Stimulated activated naive CD8-positive, alpha-beta T cell treated with anti-CD3 and anti-CD28 coated beads, Interleukin-15, Interleukin-2, amounts not matched to agents 100 ng/mL and 50 ng/mL, for 24 hours (primary cell): ENCODE data around the gene MTIF3.
"Not testable (repeated sequence)": the region's sequence is repeated elsewhere in the genome, so short reads cannot be mapped to it uniquely, and the experiment has no call there.

Source experiments
- H3K27ac Mint-ChIP-seq: one replicate; pipeline ENCODE4 v1.8.0; 2021; ENCODE audit warnings: mild to moderate bottlenecking, mixed read lengths
- H3K27me3 Mint-ChIP-seq: one replicate; pipeline ENCODE4 v1.8.0; 2021; ENCODE audit warnings: mixed read lengths
- H3K36me3 Mint-ChIP-seq: one replicate; pipeline ENCODE4 v1.8.0; 2021; ENCODE audit warnings: low read depth, mixed read lengths
- H3K4me1 Mint-ChIP-seq: one replicate; pipeline ENCODE4 v1.8.0; 2021; ENCODE audit warnings: low read depth, mixed read lengths
- H3K4me3 Mint-ChIP-seq: one replicate; pipeline ENCODE4 v1.8.0; 2021; ENCODE audit warnings: mild to moderate bottlenecking, mixed read lengths
- H3K9me3 Mint-ChIP-seq: one replicate; pipeline ENCODE4 v1.8.0; 2021; ENCODE audit warnings: mixed read lengths

The MTIF3 gene

DNA sequence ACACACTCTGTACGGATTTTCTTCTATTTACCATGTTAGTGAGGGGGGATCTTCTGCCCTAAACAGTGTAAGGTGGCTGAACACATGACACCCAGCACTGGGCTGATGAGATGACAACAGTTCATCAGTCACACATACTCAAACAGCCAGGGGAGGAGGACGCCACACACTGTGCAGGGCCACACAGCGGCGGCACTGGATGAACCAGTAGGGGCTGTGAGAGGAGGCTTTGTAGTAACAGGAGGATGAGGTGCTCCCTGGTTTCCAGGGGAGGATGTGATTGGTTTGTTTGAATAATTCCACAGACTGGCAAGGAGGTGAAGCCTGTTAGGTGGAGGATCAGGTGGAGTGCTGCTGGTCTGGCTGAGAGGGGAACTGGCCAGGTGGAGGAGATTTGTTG lies 42.3 kb downstream of the MTIF3 start:
- H3K27ac Mint-ChIP-seq, result no peak overlapping the region
- H3K9me3 Mint-ChIP-seq, result no peaks in the 10 kb centered on the region
- peaks cover 7% of the 10 kb centered on the region for H3K4me1 Mint-ChIP-seq
- no peak overlapping the region for H3K4me3 Mint-ChIP-seq
- no peaks in the 10 kb centered on the region for H3K36me3 Mint-ChIP-seq
- H3K27me3 Mint-ChIP-seq, result peaks cover 11% of the 10 kb centered on the region

GRCh38 chr13:27406178-27406939 lies 44.0 kb downstream of the MTIF3 start:
- Mint-ChIP-seq H3K27me3 (peaks cover 11% of the 10 kb centered on the region), H3K9me3 (no peaks in the 10 kb centered on the region), H3K36me3 (no peaks in the 10 kb centered on the region), H3K4me3 (no peak overlapping the region), H3K4me1 (peaks cover 7% of the 10 kb centered on the region), H3K27ac (no peak overlapping the region)

GRCh38 chr13:27405546-27406134 lies 44.7 kb downstream of the MTIF3 start:
- Mint-ChIP-seq H3K4me3 (no peak overlapping the region), H3K36me3 (no peaks in the 10 kb centered on the region), H3K4me1 (peaks cover 7% of the 10 kb centered on the region), H3K9me3 (no peaks in the 10 kb centered on the region), H3K27me3 (peaks cover 11% of the 10 kb centered on the region), H3K27ac (no peak overlapping the region)

DNA sequence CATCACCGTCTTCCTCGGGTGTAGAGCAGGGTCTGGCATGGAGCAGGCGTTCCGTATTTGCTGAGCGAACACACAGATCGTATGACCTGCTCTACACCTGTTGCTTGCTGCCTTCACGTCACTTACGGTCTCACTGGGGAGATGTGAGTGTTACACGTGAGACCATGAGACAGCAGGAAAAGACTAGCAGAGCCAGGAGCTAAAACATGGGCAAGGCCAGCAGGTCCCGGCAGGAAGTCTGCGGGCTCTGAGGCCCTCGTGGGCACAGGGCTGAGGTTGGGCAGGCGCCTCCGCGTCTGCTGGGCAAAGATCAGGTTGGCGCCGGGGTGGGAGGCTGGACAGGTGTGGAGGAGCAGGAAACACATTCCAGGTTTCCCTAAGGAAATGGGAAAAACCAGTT lies 45.7 kb downstream of the MTIF3 start:
- Mint-ChIP-seq H3K36me3 (no peaks in the 10 kb centered on the region), H3K27ac (no peak overlapping the region), H3K4me1 (peaks cover 7% of the 10 kb centered on the region), H3K27me3 (peaks cover 7% of the 10 kb centered on the region), H3K4me3 (no peak overlapping the region), H3K9me3 (no peaks in the 10 kb centered on the region)

GRCh38 chr13:27403727-27404385 lies 46.5 kb downstream of the MTIF3 start:
- Mint-ChIP-seq H3K4me3 (no peak overlapping the region), H3K9me3 (no peaks in the 10 kb centered on the region), H3K36me3 (no peaks in the 10 kb centered on the region), H3K27me3 (no peaks in the 10 kb centered on the region), H3K27ac (no peak overlapping the region), H3K4me1 (peaks cover 7% of the 10 kb centered on the region)

DNA sequence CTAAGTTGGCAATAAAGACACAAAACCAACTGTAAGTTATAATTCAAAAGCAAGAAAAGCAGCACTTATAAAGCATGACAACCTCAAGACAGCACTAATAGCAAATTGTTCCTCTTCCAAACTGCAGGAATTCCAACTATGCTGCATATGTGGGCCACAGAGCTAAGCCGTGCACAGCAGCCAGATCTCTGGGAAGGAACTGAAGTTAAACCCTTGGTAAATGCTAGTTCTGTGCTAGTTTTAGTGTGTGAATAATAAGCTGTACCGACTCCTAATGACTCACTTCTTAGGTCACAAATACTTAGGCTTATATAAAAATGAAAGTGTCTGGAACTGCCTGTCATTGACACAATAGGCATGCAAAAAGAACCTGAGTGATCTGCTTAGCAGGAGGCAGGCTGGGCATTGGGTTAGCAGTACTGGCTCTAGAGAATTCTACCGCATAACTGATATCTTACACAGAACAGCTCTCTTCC lies 47.1 kb downstream of the MTIF3 start:
- Mint-ChIP-seq H3K4me3 (no peak overlapping the region), H3K4me1 (peaks cover 7% of the 10 kb centered on the region)

DNA sequence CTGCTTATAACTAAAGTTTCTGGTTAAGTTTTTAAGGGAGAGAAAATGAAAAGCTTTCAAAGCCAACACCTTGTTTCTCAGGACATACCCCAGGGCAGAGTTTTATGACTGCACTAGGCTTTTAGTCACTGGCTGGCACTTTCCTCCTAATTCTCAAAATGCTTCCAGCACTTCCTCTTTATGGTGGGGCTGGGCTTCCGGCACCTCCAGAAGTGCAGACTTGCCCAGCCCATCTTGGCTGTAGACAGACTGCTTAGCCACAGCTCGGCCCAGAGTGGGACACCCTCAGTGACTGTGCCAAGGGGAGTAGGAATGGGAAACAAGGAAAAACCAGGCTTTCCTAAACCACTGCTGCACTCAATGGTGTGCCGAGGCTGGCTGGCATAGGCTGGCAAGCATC lies 49.2 kb downstream of the MTIF3 start:
- Mint-ChIP-seq H3K27ac (no peak overlapping the region), H3K27me3 (no peaks in the 10 kb centered on the region), H3K4me3 (no peak overlapping the region), H3K4me1 (peaks cover 2% of the 10 kb centered on the region), H3K36me3 (no peaks in the 10 kb centered on the region), H3K9me3 (no peaks in the 10 kb centered on the region)

More for the DNA sequence above, 47.1 kb downstream of the MTIF3 start:
- Mint-ChIP-seq H3K9me3 (no peaks in the 10 kb centered on the region), H3K36me3 (no peaks in the 10 kb centered on the region), H3K27me3 (no peaks in the 10 kb centered on the region), H3K27ac (no peak overlapping the region)

DNA sequence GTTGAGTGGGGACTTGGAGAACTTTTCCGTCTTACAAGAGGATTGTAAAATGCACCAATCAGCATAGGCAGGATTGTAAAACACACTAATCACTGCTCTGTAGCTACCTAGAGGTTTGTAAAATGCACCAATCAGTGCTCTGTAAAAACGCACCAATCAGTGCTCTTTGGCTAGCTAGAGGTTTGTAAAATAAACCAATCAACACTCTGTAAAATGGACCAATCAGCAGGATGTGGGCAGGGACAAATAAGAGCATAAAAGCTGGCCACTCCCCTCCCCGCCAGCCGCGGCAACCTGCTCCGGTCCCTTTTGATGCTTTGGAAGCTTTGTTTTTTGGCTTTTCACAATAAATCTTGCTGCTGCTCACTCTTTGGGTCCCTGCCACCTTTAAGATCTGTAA lies 50.0 kb downstream of the MTIF3 start:
- H3K4me1 Mint-ChIP-seq, H3K9me3 Mint-ChIP-seq, H3K27me3 Mint-ChIP-seq, H3K27ac Mint-ChIP-seq, H3K4me3 Mint-ChIP-seq, H3K36me3 Mint-ChIP-seq: not testable (repeated sequence)

GRCh38 chr13:27398360-27398759 lies 52.0 kb downstream of the MTIF3 start:
- Mint-ChIP-seq H3K36me3 (no peaks in the 10 kb centered on the region), H3K4me1 (no peaks in the 10 kb centered on the region), H3K9me3 (no peaks in the 10 kb centered on the region), H3K27me3 (no peaks in the 10 kb centered on the region), H3K27ac (no peak overlapping the region), H3K4me3 (no peak overlapping the region)

GRCh38 chr13:27396252-27396846 lies 54.0 kb downstream of the MTIF3 start:
- Mint-ChIP-seq H3K36me3 (no peaks in the 10 kb centered on the region), H3K9me3 (no peaks in the 10 kb centered on the region), H3K4me3 (no peak overlapping the region), H3K27me3 (no peaks in the 10 kb centered on the region), H3K27ac (no peak overlapping the region), H3K4me1 (no peaks in the 10 kb centered on the region)

DNA sequence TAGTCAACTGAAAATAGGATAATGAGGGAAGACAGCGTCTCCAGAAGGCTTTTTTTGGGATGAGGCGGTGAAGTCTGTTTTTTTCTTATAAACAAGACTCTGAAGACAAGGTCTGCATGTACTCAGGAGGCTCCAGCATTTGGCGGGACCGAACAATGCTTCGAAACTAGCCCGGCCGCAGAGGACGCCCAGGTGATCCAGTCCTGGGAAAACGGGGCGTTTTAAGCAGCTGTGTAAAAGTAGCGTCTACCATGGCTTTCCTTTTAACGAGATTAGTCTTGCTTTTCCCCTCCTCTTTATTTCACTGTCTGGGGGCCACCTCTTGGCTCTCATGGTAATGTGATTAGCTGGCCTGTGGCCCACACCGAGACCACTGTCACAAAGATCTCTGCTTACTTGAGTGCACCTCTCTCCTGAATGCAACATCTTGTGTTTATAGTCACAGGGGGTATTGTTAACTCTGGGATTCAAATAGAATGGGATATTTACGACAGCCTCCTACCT lies 55.3 kb downstream of the MTIF3 start:
- no peaks in the 10 kb centered on the region for H3K27me3 Mint-ChIP-seq
- H3K36me3 Mint-ChIP-seq, result no peaks in the 10 kb centered on the region
- no peaks in the 10 kb centered on the region for H3K4me1 Mint-ChIP-seq
- H3K27ac Mint-ChIP-seq, result no peak overlapping the region
- no peak overlapping the region for H3K4me3 Mint-ChIP-seq
- no peaks in the 10 kb centered on the region for H3K9me3 Mint-ChIP-seq

DNA sequence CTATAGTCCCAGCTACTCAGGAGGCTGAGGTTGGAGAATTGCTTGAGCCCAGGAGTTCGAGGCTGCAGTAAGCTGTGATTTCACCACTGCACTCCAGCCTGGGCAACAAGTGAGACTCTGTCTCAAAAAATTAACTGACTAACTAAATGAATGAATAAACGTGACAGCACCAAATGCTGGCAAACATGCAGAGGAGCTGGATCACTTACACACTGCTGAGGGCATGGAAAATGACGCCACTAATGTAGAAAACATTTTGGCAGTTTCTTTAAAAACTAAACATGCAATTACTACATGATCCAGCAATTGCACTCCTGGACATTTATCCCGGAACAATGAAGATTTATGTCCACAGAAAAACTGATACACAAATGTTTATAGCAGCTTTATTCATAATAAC lies 57.3 kb downstream of the MTIF3 start:
- Mint-ChIP-seq H3K27me3 (no peaks in the 10 kb centered on the region), H3K27ac (no peak overlapping the region), H3K4me1 (no peaks in the 10 kb centered on the region), H3K9me3 (no peaks in the 10 kb centered on the region), H3K4me3 (no peak overlapping the region), H3K36me3 (no peaks in the 10 kb centered on the region)

- Mint-ChIP-seq H3K4me1 (no peaks in the 10 kb centered on the region), H3K4me3 (no peak overlapping the region), H3K9me3 (no peaks in the 10 kb centered on the region), H3K27ac (no peak overlapping the region), H3K36me3 (no peaks in the 10 kb centered on the region), H3K27me3 (no peaks in the 10 kb centered on the region)
These were observed 58.9 kb downstream of the MTIF3 start for GRCh38 chr13:27391471-27391870.

DNA sequence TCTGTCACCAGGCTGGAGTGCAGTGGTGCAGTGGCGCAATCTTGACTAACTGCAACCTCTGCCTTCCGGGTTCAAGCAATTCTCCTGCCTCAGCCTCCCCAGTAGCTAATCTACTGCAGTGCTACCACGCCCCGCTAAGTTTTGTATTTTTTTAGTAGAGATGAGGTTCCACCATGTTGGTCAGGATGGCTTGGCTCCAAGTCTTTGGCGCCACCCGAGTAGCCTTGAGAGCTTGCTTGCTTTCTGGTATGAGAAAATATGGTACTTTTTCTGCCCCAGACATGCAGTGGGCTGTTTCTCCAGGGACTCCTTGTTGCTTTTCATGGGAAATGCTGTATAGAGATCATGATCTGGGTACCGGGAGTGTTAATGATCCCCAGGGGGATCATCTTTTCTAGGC lies 60.5 kb downstream of the MTIF3 start:
- no peaks in the 10 kb centered on the region for H3K36me3 Mint-ChIP-seq

DNA sequence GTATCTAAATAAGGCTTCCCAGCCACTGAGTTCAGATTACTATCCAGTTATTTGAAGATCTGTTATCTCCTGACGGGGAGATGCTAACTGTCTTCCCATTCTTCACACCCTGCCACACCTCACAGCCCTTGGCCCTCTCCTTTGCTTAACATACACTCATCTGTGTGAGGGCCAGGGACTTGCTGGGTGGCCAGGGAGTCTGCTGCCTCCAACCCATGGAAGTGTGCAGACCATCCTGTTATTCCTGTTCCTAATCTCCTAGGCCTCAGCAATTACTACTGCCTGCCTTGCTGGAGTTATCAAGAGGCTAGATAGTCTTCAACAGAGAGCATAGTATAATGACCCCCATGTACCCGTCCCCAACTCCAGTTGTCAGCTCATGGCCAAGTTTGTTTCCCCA lies 62.1 kb downstream of the MTIF3 start:
- no peak overlapping the region for H3K27ac Mint-ChIP-seq
- no peaks in the 10 kb centered on the region for H3K4me1 Mint-ChIP-seq
- no peaks in the 10 kb centered on the region for H3K9me3 Mint-ChIP-seq

More for the DNA sequence above, 60.5 kb downstream of the MTIF3 start:
- no peak overlapping the region for H3K4me3 Mint-ChIP-seq
- H3K27me3 Mint-ChIP-seq, result no peaks in the 10 kb centered on the region
- H3K4me1 Mint-ChIP-seq, result no peaks in the 10 kb centered on the region
- no peaks in the 10 kb centered on the region for H3K9me3 Mint-ChIP-seq
- H3K27ac Mint-ChIP-seq, result no peak overlapping the region

More for the DNA sequence above, 62.1 kb downstream of the MTIF3 start:
- no peaks in the 10 kb centered on the region for H3K27me3 Mint-ChIP-seq
- no peaks in the 10 kb centered on the region for H3K36me3 Mint-ChIP-seq
- H3K4me3 Mint-ChIP-seq, result no peak overlapping the region
